ENCODE results near the gene MAP3K6.

DNA sequence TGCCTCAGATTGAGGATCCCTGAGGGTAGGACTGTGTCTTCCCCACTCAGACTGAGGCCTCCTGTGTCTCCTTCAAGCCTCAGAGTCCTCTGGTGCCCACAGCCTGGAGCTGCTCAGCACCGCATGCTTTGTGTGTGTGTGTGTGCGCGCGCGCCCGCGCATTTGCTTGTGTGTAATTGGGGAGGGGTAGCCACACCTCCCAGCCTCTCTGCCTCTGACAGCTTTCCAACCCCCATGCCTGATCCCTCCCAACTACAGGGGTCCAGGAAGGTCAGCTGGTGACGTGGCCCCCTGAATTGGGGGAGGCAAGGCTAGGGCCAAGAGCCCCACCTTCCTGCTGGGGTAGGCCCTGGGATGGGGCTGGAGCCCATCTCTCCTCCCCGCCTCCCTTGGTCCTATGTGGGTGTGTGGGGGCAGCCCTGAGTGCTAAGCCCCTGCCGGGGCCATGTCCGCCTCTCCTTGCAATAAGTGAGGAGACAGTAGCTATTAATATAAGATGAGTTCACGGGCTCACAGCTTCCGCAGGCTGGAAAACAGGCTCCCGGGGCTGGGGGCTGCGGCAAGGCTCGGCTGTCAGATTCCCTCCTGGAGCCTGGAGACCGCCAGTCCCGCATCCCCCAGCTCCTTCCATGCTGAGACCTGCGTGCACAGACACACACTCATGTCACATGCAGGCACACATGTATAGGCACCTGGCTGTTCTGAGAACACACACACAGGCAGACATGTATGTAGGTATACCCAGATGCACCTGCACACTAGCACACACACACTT, 32.7 kb upstream of the MAP3K6 start:
- no peak for TF ChIP-seq POLR2A (IDR thresholded peaks at IDR 0.05; ENCODE audit: low read length)
- TF ChIP-seq GATA1 (IDR thresholded peaks at IDR 0.05; ENCODE audit: low read depth, low read length), result no peak
